HG03135 (cell line): ENCODE results near the gene FREY1.

ENCODE experiments used
- ATAC-seq: cut with Tn5 transposase; IDR thresholded peaks from one replicate; pipeline ENCODE4 v1.9.1; 2021; ENCODE audit warnings: mild to moderate bottlenecking, moderate library complexity; ENCODE audit not compliant: unreplicated experiment

The FREY1 gene

GRCh38 chr11:45929486-45930030 is 22.5 kb upstream of the FREY1 start:
- peak; percentile 28 for ATAC-seq

GRCh38 chr11:45928535-45929215 is 21.6 kb upstream of the FREY1 start:
- ATAC-seq: no peak

- no peak for ATAC-seq
These were observed 20.8 kb upstream of the FREY1 start for GRCh38 chr11:45927684-45928413.

GRCh38 chr11:45927332-45927683 is 20.2 kb upstream of the FREY1 start:
- no peak for ATAC-seq

- ATAC-seq: no peak
These were observed 19.7 kb upstream of the FREY1 start for GRCh38 chr11:45926536-45927331.

GRCh38 chr11:45926001-45926401 is 18.9 kb upstream of the FREY1 start:
- ATAC-seq: no peak

- ATAC-seq: no peak
These were observed 18.5 kb upstream of the FREY1 start for GRCh38 chr11:45925550-45925949.

GRCh38 chr11:45924927-45925326 is 17.9 kb upstream of the FREY1 start:
- no peak for ATAC-seq

- ATAC-seq: no peak
These were observed 17.2 kb upstream of the FREY1 start for GRCh38 chr11:45924036-45924915.

GRCh38 chr11:45922425-45923082 is 15.5 kb upstream of the FREY1 start, which contains the start of gene LARGE2:
Gene LARGE2, plus strand, starts transcription at chr11:45922656. Its CDS starts 227 bp downstream, at chr11:45922883.
- no peak for ATAC-seq

GRCh38 chr11:45921561-45922424 is 14.7 kb upstream of the FREY1 start:
- no peak for ATAC-seq

GRCh38 chr11:45920531-45921477 is 13.7 kb upstream of the FREY1 start:
- ATAC-seq: no peak

- no peak for ATAC-seq
These were observed 12.9 kb upstream of the FREY1 start for GRCh38 chr11:45919806-45920530.

- no peak for ATAC-seq
These were observed 12.0 kb upstream of the FREY1 start for GRCh38 chr11:45918962-45919675.

- ATAC-seq: no peak
These were observed 11.4 kb upstream of the FREY1 start for GRCh38 chr11:45918331-45918941.
